ENCODE data around the gene VWA8. TPM values are rescaled to one million over a fixed set of nuclear protein-coding genes. Genes with fewer than 3 reads are reported as not detected.

The VWA8 gene
- total and polyA plus RNA-seq, 2 of the 8 experiments (the other 6 are each of a cell fraction or from before 2014, with no cell fraction given), result 5.9 to 19.6 TPM

DNA sequence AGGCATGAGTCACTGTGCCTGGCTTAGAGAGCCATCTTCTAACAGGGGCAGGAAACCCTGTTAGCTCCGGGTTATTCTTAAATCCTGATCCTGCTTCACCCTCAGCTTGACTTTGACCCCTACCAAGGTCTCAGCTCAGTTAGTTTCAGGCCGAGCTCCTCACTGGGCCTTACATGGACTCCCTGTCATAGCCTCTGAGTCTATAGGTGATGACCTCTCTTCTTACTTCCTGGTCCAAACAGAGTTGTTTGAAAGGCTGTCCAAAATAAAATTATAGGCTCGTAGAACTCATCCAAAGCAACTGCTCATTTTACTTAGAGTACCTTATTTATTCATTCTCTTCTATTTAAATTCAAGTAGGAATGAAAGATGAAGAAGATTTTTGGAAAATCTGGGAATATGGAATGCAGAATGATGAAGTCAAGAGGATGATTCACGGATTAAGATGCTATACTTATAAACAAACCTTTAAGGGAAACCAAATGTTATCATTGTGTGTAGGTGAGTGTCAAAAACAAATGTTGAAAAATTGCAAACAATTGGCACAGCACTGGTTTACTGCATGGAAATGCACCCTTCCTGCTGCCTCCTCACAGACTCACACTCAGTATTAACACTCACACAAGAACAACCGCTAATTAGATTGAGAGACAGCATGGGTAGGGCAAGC lies 329.5 kb downstream of the VWA8 start:
- H3K23me2 ChIP-seq (ENCODE audit: low read depth, low read length), result no peaks in the 10 kb centered on the region
- no peak overlapping the region for H2BK12ac ChIP-seq (ENCODE audit: low read depth, low read length)
- no peak for TF ChIP-seq SP2 (IDR thresholded peaks at IDR 0.05; ENCODE audit: low read length)
- TF ChIP-seq SIN3A (conservative IDR thresholded peaks at IDR 0.05 in 1 of 2, IDR thresholded peaks at IDR 0.05 in 1 of 2; ENCODE audit: low read depth in 1 of 2, low read length in 2 of 2), result no peak
- no peak for TF ChIP-seq SP4 (IDR thresholded peaks at IDR 0.05; ENCODE audit: low read length)
- TF ChIP-seq RBBP5 (IDR thresholded peaks at IDR 0.05; ENCODE audit: borderline replicate concordance, low read depth, low read length), result no peak
- no peak for TF ChIP-seq JUN (IDR thresholded peaks at IDR 0.05; ENCODE audit: low read depth, low read length)
- TF ChIP-seq SAP30 (IDR thresholded peaks at IDR 0.05; ENCODE audit: insufficient read depth, insufficient replicate concordance, low read length), result no peak
- H2BK5ac ChIP-seq (ENCODE audit: low read depth, low read length), result no peak overlapping the region
- H3K9ac ChIP-seq (replicated peaks in 1 of 4; ENCODE audit: extremely low read depth in 1 of 4, low read depth in 3 of 4, low read length in 3 of 4), result no peak overlapping the region
- no peaks in the 10 kb centered on the region; the same call in 1 of the 2 replicates for H3K79me1 ChIP-seq (ENCODE audit: low read depth, low read length)
- H3K23ac ChIP-seq (ENCODE audit: insufficient read length), result no peak overlapping the region
- H3K4me3 ChIP-seq (ENCODE audit: extremely low read depth in 1 of 4, insufficient read depth in 2 of 4, low read depth in 3 of 4, low read length in 4 of 4), result no peak overlapping the region
- H3K4me1 ChIP-seq (replicated peaks in 1 of 4; ENCODE audit: control insufficient read depth in 3 of 4, insufficient read depth in 4 of 4, low read length in 3 of 4), result peaks cover 0 to 3% (median 0%) of the 10 kb centered on the region in 4 experiments; a peak in 1 of 7 replicates
- H2AK5ac ChIP-seq (ENCODE audit: low read depth, low read length), result no peak overlapping the region
- no peaks in the 10 kb centered on the region for H3K36me3 ChIP-seq (ENCODE audit: control insufficient read depth in 2 of 4, insufficient read depth in 4 of 4, low read length in 3 of 4)
- FAIRE-seq, result no peak
- no peaks in the 10 kb centered on the region for H4K20me1 ChIP-seq (replicated peaks in 1 of 2; ENCODE audit: control insufficient read depth in 1 of 2, insufficient read depth in 2 of 2, low read length in 2 of 2)
- H2BK15ac ChIP-seq (ENCODE audit: low read length), result no peak overlapping the region
- CTCF ChIA-PET (ENCODE audit: partially characterized antibody), result interaction anchor here (2.1 kb wide), 1 partner anchor 19 kb away, joined by 6 read pairs; no protein-coding TSS in a partner anchor
- no peak overlapping the region for H4K8ac ChIP-seq (ENCODE audit: extremely low read depth, insufficient read depth, low read length)
- H3K4ac ChIP-seq (replicated peaks; ENCODE audit: insufficient read length, low read depth, low read length), result no peak overlapping the region
- POLR2A ChIA-PET (ENCODE audit: partially characterized antibody), result no interaction called here
- H3K79me2 ChIP-seq (ENCODE audit: control insufficient read depth in 1 of 2, insufficient read depth in 2 of 2, low read length in 2 of 2), result no peaks in the 10 kb centered on the region
- DNase-seq (ENCODE audit: low read depth in 1 of 2, low spot score in 2 of 2), result no peak
- H2BK20ac ChIP-seq (ENCODE audit: low read length), result no peak overlapping the region
- H3K9me3 ChIP-seq (ENCODE audit: insufficient read depth in 2 of 2, low read depth in 1 of 2, low read length in 1 of 2), result no peaks in the 10 kb centered on the region
- no peaks in the 10 kb centered on the region for H3K27me3 ChIP-seq (replicated peaks in 1 of 4; ENCODE audit: control insufficient read depth in 3 of 4, extremely low read depth in 1 of 4, insufficient read depth in 3 of 4, low read length in 3 of 4)
- no peak overlapping the region for H3K27ac ChIP-seq (ENCODE audit: low read depth, low read length)
- H3K4me2 ChIP-seq (ENCODE audit: insufficient read depth in 1 of 2, low read depth in 2 of 2, low read length in 2 of 2), result no peak overlapping the region
- no peak overlapping the region for H4K5ac ChIP-seq (ENCODE audit: insufficient read length, low read depth, low read length)
- no peak overlapping the region for H3K56ac ChIP-seq (replicated peaks; ENCODE audit: insufficient read length, low read depth, low read length)
- H2BK120ac ChIP-seq (replicated peaks; ENCODE audit: low read depth, low read length), result no peak overlapping the region
- no peak overlapping the region for H3K14ac ChIP-seq (ENCODE audit: insufficient read length)
- no peak overlapping the region for H2AFZ ChIP-seq (ENCODE audit: low read length)
- H3K18ac ChIP-seq (ENCODE audit: extremely low read depth, low read length), result no peak overlapping the region
- WGBS, 2 experiments (ENCODE audit: extremely low coverage in 1 of 2, insufficient coverage in 1 of 2, insufficient read length in 1 of 2, insufficient replicate concordance in 2 of 2, low coverage in 1 of 2, low lambda C conversion rate in 2 of 2, missing lambda C conversion rate in 1 of 2), result 92% methylated on average over 5 of the region's 5 CpGs; no CpG with 5 or more reads in 1 of the 2 experiments
- H4K91ac ChIP-seq (replicated peaks; ENCODE audit: insufficient read length, low read length), result no peak overlapping the region
